Peyer's patch (tissue), 4 donors: ENCODE measurements around the gene MAGI2.

Experiments used
- POLR2A ChIP-seq, 2 donors: fragments of 450-650 bp; IDR thresholded peaks; one replicate each; pipeline ENCODE4 v1.5.1; 2017; ENCODE audit warnings: antibody characterized with exemption in 2 of 2, mild to moderate bottlenecking in 2 of 2, moderate library complexity in 2 of 2
- TF ChIP-seq, protein P1 (sequence below), 6 experiments: fragments of 450-650 bp in 4 of 6; fragments of 200-600 bp in 2 of 6; sonication (generic) in 1 of 6; IDR thresholded peaks; one replicate each; pipeline ENCODE4 v1.5.1; 2017 to 2019; ENCODE audit warnings: antibody characterized with exemption in 6 of 6, mild to moderate bottlenecking in 3 of 6, moderate library complexity in 1 of 6

DNA sequence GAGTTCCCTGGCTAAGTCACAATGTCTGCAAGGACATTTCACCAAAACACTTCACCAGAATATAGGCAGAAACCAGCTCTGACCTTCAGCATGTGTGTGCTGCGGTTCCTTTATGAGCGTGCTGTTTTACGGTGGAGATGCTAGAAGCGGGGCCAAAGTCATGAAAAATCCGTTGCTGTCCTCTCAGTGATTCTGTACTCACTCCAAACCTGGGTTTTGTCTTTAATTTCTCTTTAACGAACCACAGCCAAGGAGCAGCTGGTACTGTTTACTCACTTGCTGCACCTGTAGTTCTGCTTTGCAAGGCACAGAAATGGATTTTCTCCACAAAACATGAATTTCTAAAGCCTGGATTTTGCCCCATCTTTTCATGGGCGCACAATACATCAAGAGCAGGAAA lies 1015.0 kb downstream of the MAGI2 start:
- TF ChIP-seq, protein P1, sequence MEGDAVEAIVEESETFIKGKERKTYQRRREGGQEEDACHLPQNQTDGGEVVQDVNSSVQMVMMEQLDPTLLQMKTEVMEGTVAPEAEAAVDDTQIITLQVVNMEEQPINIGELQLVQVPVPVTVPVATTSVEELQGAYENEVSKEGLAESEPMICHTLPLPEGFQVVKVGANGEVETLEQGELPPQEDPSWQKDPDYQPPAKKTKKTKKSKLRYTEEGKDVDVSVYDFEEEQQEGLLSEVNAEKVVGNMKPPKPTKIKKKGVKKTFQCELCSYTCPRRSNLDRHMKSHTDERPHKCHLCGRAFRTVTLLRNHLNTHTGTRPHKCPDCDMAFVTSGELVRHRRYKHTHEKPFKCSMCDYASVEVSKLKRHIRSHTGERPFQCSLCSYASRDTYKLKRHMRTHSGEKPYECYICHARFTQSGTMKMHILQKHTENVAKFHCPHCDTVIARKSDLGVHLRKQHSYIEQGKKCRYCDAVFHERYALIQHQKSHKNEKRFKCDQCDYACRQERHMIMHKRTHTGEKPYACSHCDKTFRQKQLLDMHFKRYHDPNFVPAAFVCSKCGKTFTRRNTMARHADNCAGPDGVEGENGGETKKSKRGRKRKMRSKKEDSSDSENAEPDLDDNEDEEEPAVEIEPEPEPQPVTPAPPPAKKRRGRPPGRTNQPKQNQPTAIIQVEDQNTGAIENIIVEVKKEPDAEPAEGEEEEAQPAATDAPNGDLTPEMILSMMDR (IDR thresholded peaks at IDR 0.05): no peak
- no peak for TF ChIP-seq POLR2A (IDR thresholded peaks at IDR 0.05)
